HCT116 (cell line): ENCODE results near the gene RIPK3. TPM values are rescaled to one million over a fixed set of nuclear protein-coding genes. Genes with fewer than 3 reads are reported as not detected.

Experiments used
- ATAC-seq: fragments of 200-7000 bp; cut with Tn5 transposase; 2 replicates; pipeline ENCODE4 v1.9.1; 2020; ENCODE audit warnings: mild to moderate bottlenecking, moderate library complexity
- BruUV-seq: library from RNA; stranded (reverse); fragments of 400-500 nt; replicated peaks from 2 replicates; lab custom pipeline; 2021; lab: Mats Ljungman, UMichigan
- CTCF ChIA-PET: fragments of 300-600 bp; sonication (Branson Sonifier 250); formaldehyde crosslinking; loops from one replicate; lab custom pipeline; 2021; ENCODE audit warnings: antibody characterized with exemption; lab: Charles Lee
- POLR2A ChIA-PET: fragments of 300-600, 350-600 bp; sonication (Branson Sonifier 250); formaldehyde crosslinking; loops from one replicate; lab custom pipeline; 2021; ENCODE audit warnings: antibody characterized with exemption; lab: Charles Lee
- RAD21 ChIA-PET, 2 experiments: fragments of 300-600 bp; sonication (Branson Sonifier 250); formaldehyde crosslinking; loops; one replicate each; lab custom pipeline; 2023; ENCODE audit warnings: low total read pairs in 2 of 2; ENCODE audit not compliant: uncharacterized antibody in 2 of 2, unreplicated experiment in 2 of 2, low non-redundant PET in 1 of 2; lab: Charles Lee
- DNase-seq: peaks from one replicate; pipeline ENCODE4 v3.0.0-alpha.2; 2010; ENCODE audit warnings: low read depth, low spot score
- H2AFZ ChIP-seq: fragments of 200-600 bp; shearing (Covaris generic), sonication (generic); 2 replicates; pipeline ENCODE4 v1.6.1; 2017; ENCODE audit warnings: low read depth, mixed run types, mixed read lengths, antibody characterized with exemption, low read length; ENCODE audit not compliant: poor library complexity, severe bottlenecking
- H3K27ac ChIP-seq: 2 replicates; pipeline ENCODE4 v1.5.1; 2012; ENCODE audit warnings: low read depth, low read length
- H3K27me3 ChIP-seq: fragments of 200-600 bp; sonication (generic); 2 replicates; pipeline ENCODE4 v1.6.1; 2016; ENCODE audit warnings: mixed run types, low read length, mixed read lengths; ENCODE audit not compliant: insufficient read depth
- H3K36me3 ChIP-seq, 2 experiments: fragments of 200-500 bp in 1 of 2; fragments of 200-600 bp in 1 of 2; sonication (Bioruptor generic) in 1 of 2; sonication (generic) in 1 of 2; 2 replicates each; pipeline versions ENCODE4 v1.5.1 to v1.6.1; 2014 to 2016; ENCODE audit warnings: low read length in 2 of 2, inconsistent platforms in 1 of 2, mixed read lengths in 1 of 2, mixed run types in 1 of 2; ENCODE audit not compliant: insufficient read depth in 2 of 2, control insufficient read depth in 1 of 2
- H3K4me1 ChIP-seq, 2 experiments: fragments of 200-600 bp in 1 of 2; sonication (generic) in 1 of 2; 2 replicates each; pipeline versions ENCODE4 v1.5.1 to v1.6.1; 2012 to 2017; ENCODE audit warnings: low read length in 2 of 2, inconsistent platforms in 1 of 2, mild to moderate bottlenecking in 1 of 2, mixed read lengths in 1 of 2, mixed run types in 1 of 2, moderate library complexity in 1 of 2; ENCODE audit not compliant: insufficient read depth in 2 of 2, control insufficient read depth in 1 of 2
- H3K4me2 ChIP-seq: fragments of 200-600 bp; sonication (generic); 2 replicates; pipeline ENCODE4 v1.6.1; 2017; ENCODE audit warnings: mixed run types, low read length, mixed read lengths
- H3K4me3 ChIP-seq, 2 experiments: fragments of 200-600 bp in 1 of 2; sonication (generic) in 1 of 2; replicated peaks in 1 of 2; 2 replicates each; pipeline ENCODE4 v1.5.1; 2011 to 2016; ENCODE audit warnings: low read length in 2 of 2, control low read depth in 1 of 2, low read depth in 1 of 2, mild to moderate bottlenecking in 1 of 2, mixed read lengths in 1 of 2, mixed run types in 1 of 2
- H3K79me2 ChIP-seq: fragments of 200-600 bp; sonication (generic); 2 replicates; pipeline ENCODE4 v1.6.1; 2017; ENCODE audit warnings: mild to moderate bottlenecking, mixed run types, low read length, moderate library complexity, mixed read lengths; ENCODE audit not compliant: insufficient read depth
- H3K9ac ChIP-seq: fragments of 200-600 bp; sonication (generic); 2 replicates; pipeline ENCODE4 v1.6.1; 2016; ENCODE audit warnings: low read length, mixed read lengths
- H3K9me2 ChIP-seq: fragments of 200-600 bp; sonication (generic), shearing (Covaris generic); 2 replicates; pipeline ENCODE4 v1.6.1; 2017; ENCODE audit warnings: mixed run types, mild to moderate bottlenecking, moderate library complexity; ENCODE audit not compliant: insufficient read depth
- H3K9me3 ChIP-seq, 2 experiments: fragments of 200-500 bp in 1 of 2; fragments of 200-600 bp in 1 of 2; sonication (Bioruptor generic) in 1 of 2; sonication (generic) in 1 of 2; 2 replicates each; pipeline ENCODE4 v1.6.1; 2014 to 2017; ENCODE audit warnings: low read length in 2 of 2, mixed read lengths in 2 of 2, inconsistent platforms in 1 of 2, low read depth in 1 of 2, mild to moderate bottlenecking in 1 of 2, mixed run types in 1 of 2, moderate library complexity in 1 of 2; ENCODE audit not compliant: control insufficient read depth in 1 of 2, insufficient read depth in 1 of 2
- H4K20me1 ChIP-seq: fragments of 200-600 bp; sonication (generic), shearing (Covaris generic); 2 replicates; pipeline ENCODE4 v1.6.1; 2017; ENCODE audit warnings: mixed run types, mild to moderate bottlenecking, moderate library complexity; ENCODE audit not compliant: insufficient read depth
- ELF1 ChIP-seq: IDR thresholded peaks from 2 replicates; pipeline ENCODE4 v1.6.1; 2012; ENCODE audit warnings: low read depth, borderline replicate concordance
- EZH2phosphoT487 ChIP-seq: fragments of 200-600 bp; IDR thresholded peaks from 2 replicates; pipeline ENCODE4 v1.6.1; 2018; ENCODE audit warnings: antibody characterized with exemption, borderline replicate concordance
- JUND ChIP-seq: IDR thresholded peaks from 2 replicates; pipeline ENCODE4 v1.6.1; 2012
- RAD21 ChIP-seq: IDR thresholded peaks from 2 replicates; pipeline ENCODE4 v1.6.1; 2012; ENCODE audit warnings: low read depth, mild to moderate bottlenecking
- YY1 ChIP-seq: IDR thresholded peaks from 2 replicates; pipeline ENCODE4 v1.6.1; 2011; ENCODE audit warnings: low read length, low read depth, moderate library complexity, mild to moderate bottlenecking; ENCODE audit not compliant: insufficient replicate concordance; ENCODE audit errors: extremely low read depth
- intact Hi-C: fragments of 100-400 bp; cut with micrococcal nuclease; formaldehyde crosslinking; loops from 2 replicates; pipeline ENCODE4 v1.10.0; 2022
- total RNA-seq: library from RNA; stranded (reverse); gene quantifications from one replicate; pipeline ENCODE4 v1.2.1, GENCODE V29; 2021; ENCODE audit not compliant: unreplicated experiment
- TF ChIP-seq, protein P1 (sequence below): IDR thresholded peaks from 2 replicates; pipeline ENCODE4 v1.6.1; 2012; ENCODE audit warnings: low read depth
- TF ChIP-seq, protein P2 (sequence below): IDR thresholded peaks from 2 replicates; pipeline ENCODE4 v1.6.1; 2012
- TF ChIP-seq, protein P3 (sequence below), 3 experiments: fragments of 200-600 bp in 1 of 3; sonication (generic) in 1 of 3; IDR thresholded peaks in 2 of 3; conservative IDR thresholded peaks in 1 of 3; 2 replicates each; pipeline ENCODE4 v1.5.1; 2012 to 2017; ENCODE audit warnings: low read depth in 2 of 3, low read length in 2 of 3, antibody characterized with exemption in 1 of 3, borderline replicate concordance in 1 of 3, control low read depth in 1 of 3, mild to moderate bottlenecking in 1 of 3, mixed read lengths in 1 of 3, mixed run types in 1 of 3, moderate library complexity in 1 of 3; ENCODE audit not compliant: insufficient read depth in 1 of 3

The RIPK3 gene
- total RNA-seq, 1 experiment from 2014 or later: not detected

GRCh38 chr14:24332268-24332993 lies 7.4 kb downstream of the RIPK3 start:
- Histone ChIP-seq H3K9ac (no peak overlapping the region), H3K4me3 (no peak overlapping the region)

More at GRCh38 chr14:24332268-24332993, 7.4 kb downstream of the RIPK3 start:
- no peak for DNase-seq
- ChIA-PET POLR2A (interaction anchor here (1.3 to 4.2 kb wide), 3 partner anchors 90 to 105 kb away, joined by 3 to 38 read pairs (median 5); partner anchors contain the start of genes CBLN3, KHNYN and TINF2), CTCF (interaction anchor here (1.2 to 6.3 kb wide), 9 partner anchors 12 to 104 kb away, joined by 3 to 162 read pairs (median 11); partner anchors contain the start of genes CBLN3, CIDEB and KHNYN), RAD21 (interaction anchor here (1.4 to 2.5 kb wide), 4 partner anchors 34 to 104 kb away, joined by 4 to 25 read pairs (median 12); no protein-coding TSS in a partner anchor)
- H3K36me3 ChIP-seq: no peaks in the 10 kb centered on the region
- no peak overlapping the region for H2AFZ ChIP-seq
- H4K20me1 ChIP-seq: no peaks in the 10 kb centered on the region
- H3K4me1 ChIP-seq: peaks cover 4 to 12% of the 10 kb centered on the region in 2 experiments
- TF ChIP-seq YY1: no peak
- no peak for TF ChIP-seq JUND
- TF ChIP-seq, protein P1, sequence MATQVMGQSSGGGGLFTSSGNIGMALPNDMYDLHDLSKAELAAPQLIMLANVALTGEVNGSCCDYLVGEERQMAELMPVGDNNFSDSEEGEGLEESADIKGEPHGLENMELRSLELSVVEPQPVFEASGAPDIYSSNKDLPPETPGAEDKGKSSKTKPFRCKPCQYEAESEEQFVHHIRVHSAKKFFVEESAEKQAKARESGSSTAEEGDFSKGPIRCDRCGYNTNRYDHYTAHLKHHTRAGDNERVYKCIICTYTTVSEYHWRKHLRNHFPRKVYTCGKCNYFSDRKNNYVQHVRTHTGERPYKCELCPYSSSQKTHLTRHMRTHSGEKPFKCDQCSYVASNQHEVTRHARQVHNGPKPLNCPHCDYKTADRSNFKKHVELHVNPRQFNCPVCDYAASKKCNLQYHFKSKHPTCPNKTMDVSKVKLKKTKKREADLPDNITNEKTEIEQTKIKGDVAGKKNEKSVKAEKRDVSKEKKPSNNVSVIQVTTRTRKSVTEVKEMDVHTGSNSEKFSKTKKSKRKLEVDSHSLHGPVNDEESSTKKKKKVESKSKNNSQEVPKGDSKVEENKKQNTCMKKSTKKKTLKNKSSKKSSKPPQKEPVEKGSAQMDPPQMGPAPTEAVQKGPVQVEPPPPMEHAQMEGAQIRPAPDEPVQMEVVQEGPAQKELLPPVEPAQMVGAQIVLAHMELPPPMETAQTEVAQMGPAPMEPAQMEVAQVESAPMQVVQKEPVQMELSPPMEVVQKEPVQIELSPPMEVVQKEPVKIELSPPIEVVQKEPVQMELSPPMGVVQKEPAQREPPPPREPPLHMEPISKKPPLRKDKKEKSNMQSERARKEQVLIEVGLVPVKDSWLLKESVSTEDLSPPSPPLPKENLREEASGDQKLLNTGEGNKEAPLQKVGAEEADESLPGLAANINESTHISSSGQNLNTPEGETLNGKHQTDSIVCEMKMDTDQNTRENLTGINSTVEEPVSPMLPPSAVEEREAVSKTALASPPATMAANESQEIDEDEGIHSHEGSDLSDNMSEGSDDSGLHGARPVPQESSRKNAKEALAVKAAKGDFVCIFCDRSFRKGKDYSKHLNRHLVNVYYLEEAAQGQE: no peak
- no peak for TF ChIP-seq EZH2phosphoT487
- peak; percentile 46; the same call in 1 of the 2 replicates for TF ChIP-seq RAD21
- TF ChIP-seq, protein P2, sequence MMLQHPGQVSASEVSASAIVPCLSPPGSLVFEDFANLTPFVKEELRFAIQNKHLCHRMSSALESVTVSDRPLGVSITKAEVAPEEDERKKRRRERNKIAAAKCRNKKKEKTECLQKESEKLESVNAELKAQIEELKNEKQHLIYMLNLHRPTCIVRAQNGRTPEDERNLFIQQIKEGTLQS: no peak
- TF ChIP-seq, protein P3, sequence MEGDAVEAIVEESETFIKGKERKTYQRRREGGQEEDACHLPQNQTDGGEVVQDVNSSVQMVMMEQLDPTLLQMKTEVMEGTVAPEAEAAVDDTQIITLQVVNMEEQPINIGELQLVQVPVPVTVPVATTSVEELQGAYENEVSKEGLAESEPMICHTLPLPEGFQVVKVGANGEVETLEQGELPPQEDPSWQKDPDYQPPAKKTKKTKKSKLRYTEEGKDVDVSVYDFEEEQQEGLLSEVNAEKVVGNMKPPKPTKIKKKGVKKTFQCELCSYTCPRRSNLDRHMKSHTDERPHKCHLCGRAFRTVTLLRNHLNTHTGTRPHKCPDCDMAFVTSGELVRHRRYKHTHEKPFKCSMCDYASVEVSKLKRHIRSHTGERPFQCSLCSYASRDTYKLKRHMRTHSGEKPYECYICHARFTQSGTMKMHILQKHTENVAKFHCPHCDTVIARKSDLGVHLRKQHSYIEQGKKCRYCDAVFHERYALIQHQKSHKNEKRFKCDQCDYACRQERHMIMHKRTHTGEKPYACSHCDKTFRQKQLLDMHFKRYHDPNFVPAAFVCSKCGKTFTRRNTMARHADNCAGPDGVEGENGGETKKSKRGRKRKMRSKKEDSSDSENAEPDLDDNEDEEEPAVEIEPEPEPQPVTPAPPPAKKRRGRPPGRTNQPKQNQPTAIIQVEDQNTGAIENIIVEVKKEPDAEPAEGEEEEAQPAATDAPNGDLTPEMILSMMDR (IDR thresholded peaks at IDR 0.05 in 2 of 3, conservative IDR thresholded peaks at IDR 0.05 in 1 of 3; ENCODE audit: borderline replicate concordance in 1 of 3, insufficient read depth in 1 of 3, low read depth in 2 of 3, low read length in 2 of 3): peak; percentile 23 to 67 (median 61); a peak in 4 of 6 replicates
- no peak for TF ChIP-seq ELF1
- no peaks in the 10 kb centered on the region for H3K9me3 ChIP-seq
- intact Hi-C loops: no loop called here
- H3K4me2 ChIP-seq: no peak overlapping the region
- ATAC-seq: peak; percentile 58
- H3K9me2 ChIP-seq: no peaks in the 10 kb centered on the region
- no peak overlapping the region for H3K27ac ChIP-seq
- no peaks in the 10 kb centered on the region for H3K79me2 ChIP-seq
- H3K27me3 ChIP-seq: no peaks in the 10 kb centered on the region
- BruUV-seq: no TSS peak
